ENCODE results near the gene D2HGDH.

- no peak for TF ChIP-seq ZBTB40 (IDR thresholded peaks at IDR 0.05; ENCODE audit: borderline replicate concordance)
- TF ChIP-seq SPI1 (IDR thresholded peaks at IDR 0.05; ENCODE audit: borderline replicate concordance, insufficient read depth, low read depth, low read length): no peak
- no peak for TF ChIP-seq CREB1 (IDR thresholded peaks at IDR 0.05; ENCODE audit: low read depth)
- TF ChIP-seq ZZZ3 (IDR thresholded peaks at IDR 0.05; ENCODE audit: control insufficient read depth, insufficient read length, low read depth): no peak
- no peak for TF ChIP-seq POLR2AphosphoS5 (IDR thresholded peaks at IDR 0.05; ENCODE audit: low read length)
- TF ChIP-seq FOXK2 (IDR thresholded peaks at IDR 0.05): no peak
- no peak for TF ChIP-seq CTCF (IDR thresholded peaks at IDR 0.05 in 2 of 3, conservative IDR thresholded peaks at IDR 0.05 in 1 of 3; ENCODE audit: control insufficient read depth in 2 of 3, extremely low read depth in 1 of 3, insufficient read depth in 1 of 3, low read depth in 3 of 3, low read length in 3 of 3)
- no peak for TF ChIP-seq GABPA (IDR thresholded peaks at IDR 0.05; ENCODE audit: low read depth)
- no peak for TF ChIP-seq CBX3 (IDR thresholded peaks at IDR 0.05; ENCODE audit: borderline replicate concordance, low read depth)
Measured at GRCh38 chr2:241816431-241817121, 82.1 kb downstream of the D2HGDH start.
